ENCODE data around the gene HPN. TPM values are rescaled to one million over a fixed set of nuclear protein-coding genes. Genes with fewer than 3 reads are reported as not detected.

The HPN gene
- total and polyA plus RNA-seq, 2 of the 13 experiments (the other 11 are each of a cell fraction or from before 2014, with no cell fraction given) = 46.7 to 261 TPM

GRCh38 chr19:35114353-35115176 is 73.0 kb downstream of the HPN start (continued):
- TF ChIP-seq NFAT5 (CRISPR knock-in tag; IDR thresholded peaks at IDR 0.05) (no peak), PRDM15 (CRISPR knock-in tag; IDR thresholded peaks at IDR 0.05) (no peak), FOXC1 (CRISPR knock-in tag; IDR thresholded peaks at IDR 0.05; ENCODE audit: borderline replicate concordance) (0 out of 2 replicates have a peak, but pooled peaks have one; percentile 56), ZNF407 (CRISPR knock-in tag; IDR thresholded peaks at IDR 0.05; ENCODE audit: not compliant biosample characterization) (no peak), SAP130 (CRISPR knock-in tag; IDR thresholded peaks at IDR 0.05; ENCODE audit: low read depth) (peak; percentile 24), PBX3 (CRISPR knock-in tag; IDR thresholded peaks at IDR 0.05; ENCODE audit: borderline replicate concordance) (no peak), SRSF4 (IDR thresholded peaks at IDR 0.05; ENCODE audit: low read depth, low read length, poor library complexity, severe bottlenecking) (no peak), ZNF607 (CRISPR knock-in tag; IDR thresholded peaks at IDR 0.05; ENCODE audit: borderline replicate concordance) (peak; percentile 50; the same call in 1 of the 2 replicates)
